Lower leg skin (tissue), 4 donors: ENCODE measurements around the gene TMEM87A. TPM values are rescaled to one million over a fixed set of nuclear protein-coding genes. Genes with fewer than 3 reads are reported as not detected.

ENCODE experiments used
- DNase-seq, 2 donors: peaks; one replicate each; pipeline ENCODE4 v3.0.0-alpha.2; 2019; ENCODE audit warnings: low spot score in 2 of 2
- H3K4me3 ChIP-seq: fragments of 200-600 bp; sonication (generic); 2 replicates; pipeline ENCODE4 v1.5.1; 2017; ENCODE audit warnings: mild to moderate bottlenecking, low read depth; ENCODE audit not compliant: poor library complexity, severe bottlenecking
- POLR2A ChIP-seq, 2 donors: fragments of 450-650 bp; IDR thresholded peaks; one replicate each; pipeline ENCODE4 v1.6.1; 2016 to 2017; ENCODE audit warnings: antibody characterized with exemption in 2 of 2, mild to moderate bottlenecking in 1 of 2, moderate library complexity in 1 of 2
- WGBS, 2 donors: methylation state at CpG; one replicate each; pipeline ENCODE4 v1.1.5; 2018; 5-methylcytosine and 5-hydroxymethylcytosine counted together
- intact Hi-C: fragments of 100-400 bp; cut with DNase I; formaldehyde crosslinking; loops from one replicate; pipeline ENCODE4 v1.15.0; 2023; ENCODE audit warnings: low total_unique reads
- total RNA-seq, 4 donors: library from RNA; depleted of rRNA; stranded (reverse); fragments of >200 nt; gene quantifications; one replicate each; pipeline ENCODE4 v1.1.0, GENCODE V29; 2016
- TF ChIP-seq, protein P1 (sequence below), 3 donors: fragments of 450-650 bp; IDR thresholded peaks; one replicate each; pipeline ENCODE4 v1.5.1; 2016; ENCODE audit warnings: antibody characterized with exemption in 3 of 3, mild to moderate bottlenecking in 3 of 3, moderate library complexity in 2 of 3

Gene TMEM87A
- total RNA-seq, 4 donors from 2014 or later = 86.9 to 110 (median 95.9) TPM

DNA sequence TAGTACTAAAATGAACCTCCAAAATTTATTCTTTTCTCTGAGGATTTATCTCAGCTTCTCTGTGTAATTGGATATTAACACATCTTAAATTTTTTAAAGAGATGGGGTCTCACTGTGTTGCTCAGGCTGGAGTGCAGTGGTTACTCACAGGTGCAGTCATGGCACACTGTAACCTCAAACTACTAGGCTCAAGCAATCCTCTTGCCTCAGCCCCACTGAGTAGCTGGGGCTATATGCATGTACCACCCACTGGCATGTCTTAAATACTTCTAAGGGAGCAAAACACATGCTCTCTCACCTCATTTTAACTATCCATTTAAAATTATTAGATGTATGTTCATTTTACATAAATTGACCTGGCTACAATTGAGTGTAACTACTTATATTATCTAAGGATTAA, 11.3 kb upstream of the TMEM87A start:
- no peak for DNase-seq
- intact Hi-C loops = no loop called here
- TF ChIP-seq POLR2A (IDR thresholded peaks at IDR 0.05) = no peak
- TF ChIP-seq, protein P1, sequence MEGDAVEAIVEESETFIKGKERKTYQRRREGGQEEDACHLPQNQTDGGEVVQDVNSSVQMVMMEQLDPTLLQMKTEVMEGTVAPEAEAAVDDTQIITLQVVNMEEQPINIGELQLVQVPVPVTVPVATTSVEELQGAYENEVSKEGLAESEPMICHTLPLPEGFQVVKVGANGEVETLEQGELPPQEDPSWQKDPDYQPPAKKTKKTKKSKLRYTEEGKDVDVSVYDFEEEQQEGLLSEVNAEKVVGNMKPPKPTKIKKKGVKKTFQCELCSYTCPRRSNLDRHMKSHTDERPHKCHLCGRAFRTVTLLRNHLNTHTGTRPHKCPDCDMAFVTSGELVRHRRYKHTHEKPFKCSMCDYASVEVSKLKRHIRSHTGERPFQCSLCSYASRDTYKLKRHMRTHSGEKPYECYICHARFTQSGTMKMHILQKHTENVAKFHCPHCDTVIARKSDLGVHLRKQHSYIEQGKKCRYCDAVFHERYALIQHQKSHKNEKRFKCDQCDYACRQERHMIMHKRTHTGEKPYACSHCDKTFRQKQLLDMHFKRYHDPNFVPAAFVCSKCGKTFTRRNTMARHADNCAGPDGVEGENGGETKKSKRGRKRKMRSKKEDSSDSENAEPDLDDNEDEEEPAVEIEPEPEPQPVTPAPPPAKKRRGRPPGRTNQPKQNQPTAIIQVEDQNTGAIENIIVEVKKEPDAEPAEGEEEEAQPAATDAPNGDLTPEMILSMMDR (IDR thresholded peaks at IDR 0.05) = no peak
- no peak overlapping the region for H3K4me3 ChIP-seq

DNA sequence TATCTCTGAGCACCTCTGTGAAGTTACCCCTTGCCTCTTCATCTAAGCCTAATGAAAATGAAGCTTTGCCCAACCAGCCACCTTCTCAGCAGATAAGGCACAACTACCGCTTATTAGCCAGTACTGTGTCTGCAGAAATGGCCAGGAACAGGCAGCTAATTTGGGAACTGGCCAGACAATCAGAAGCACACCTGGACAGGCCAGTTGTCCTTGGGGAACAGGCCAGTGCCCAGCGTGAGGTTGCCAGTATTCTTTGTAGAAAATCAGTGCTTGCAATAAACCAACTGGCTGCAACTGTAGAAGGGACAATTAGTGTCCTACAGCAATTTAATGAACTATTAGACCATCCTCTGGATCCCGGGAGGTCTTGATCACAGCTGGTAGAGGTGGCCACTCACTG, 10.4 kb upstream of the TMEM87A start:
- 88 to 96% methylated on average over 3 of the region's 3 CpGs for WGBS, 2 donors
- TF ChIP-seq, protein P1 (IDR thresholded peaks at IDR 0.05) = no peak
- TF ChIP-seq POLR2A (IDR thresholded peaks at IDR 0.05) = no peak
- no peak overlapping the region for H3K4me3 ChIP-seq
- no peak for DNase-seq
- intact Hi-C loops = no loop called here

- TF ChIP-seq, protein P1 (IDR thresholded peaks at IDR 0.05) = no peak
- TF ChIP-seq POLR2A (IDR thresholded peaks at IDR 0.05) = no peak
- intact Hi-C loops = no loop called here
- DNase-seq = no peak
- WGBS, 2 donors = 71 to 72% methylated on average over 5 of the region's 5 CpGs
- H3K4me3 ChIP-seq = no peak overlapping the region
These were observed 9.7 kb upstream of the TMEM87A start for GRCh38 chr15:42282926-42283325.

GRCh38 chr15:42282344-42282743, 9.1 kb upstream of the TMEM87A start:
- intact Hi-C loops = no loop called here
- H3K4me3 ChIP-seq = no peak overlapping the region
- no peak for DNase-seq
- no peak for TF ChIP-seq POLR2A (IDR thresholded peaks at IDR 0.05)
- TF ChIP-seq, protein P1 (IDR thresholded peaks at IDR 0.05) = no peak

DNA sequence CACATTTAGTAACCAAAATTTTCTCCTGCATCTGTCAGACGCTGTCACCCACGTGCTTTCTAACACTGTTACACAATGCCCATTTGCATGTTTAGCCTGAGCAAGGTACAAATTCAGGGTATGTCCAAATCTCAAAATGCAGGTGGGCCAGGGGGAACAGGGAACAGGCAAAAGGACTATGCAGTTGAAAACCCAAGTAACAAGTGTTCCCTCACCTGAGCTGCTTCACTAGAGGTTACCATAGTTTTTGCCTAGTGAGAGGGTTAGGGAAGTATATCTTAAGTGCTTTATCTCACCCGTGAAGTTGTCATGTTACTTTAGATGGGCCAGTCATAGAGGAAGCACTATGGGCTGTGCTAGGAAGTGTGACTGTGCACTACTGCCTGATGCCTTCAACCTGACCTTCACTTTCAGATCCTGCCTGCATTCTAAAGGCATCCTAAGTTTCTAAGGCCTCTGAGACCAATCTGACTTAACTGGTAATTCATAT, 6.0 kb upstream of the TMEM87A start:
- no peak overlapping the region for H3K4me3 ChIP-seq
- intact Hi-C loops = no loop called here
- 59% methylated on average over 3 of the region's 3 CpGs for WGBS, 2 donors
- no peak for TF ChIP-seq POLR2A (IDR thresholded peaks at IDR 0.05)
- TF ChIP-seq, protein P1 (IDR thresholded peaks at IDR 0.05) = no peak
- DNase-seq = no peak

DNA sequence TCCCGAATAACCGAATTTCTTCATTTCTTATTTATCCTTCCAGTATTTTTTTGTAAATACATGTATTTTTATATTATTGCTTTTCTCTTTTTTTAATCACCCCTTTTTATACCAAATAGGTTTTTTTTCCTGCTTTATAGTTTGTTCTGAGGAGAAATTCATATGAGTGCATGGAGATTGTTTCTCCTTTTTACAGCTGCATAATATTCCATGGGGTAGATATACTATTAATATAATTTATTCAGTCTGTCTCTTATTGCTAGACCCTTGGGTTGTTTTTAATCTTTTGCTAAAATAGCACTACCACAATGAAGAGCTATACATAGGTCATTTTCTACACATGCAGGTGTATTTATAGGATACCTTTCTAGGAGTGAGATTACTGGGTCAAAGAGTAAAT, 3.5 kb upstream of the TMEM87A start:
- no peak for DNase-seq
- intact Hi-C loops = no loop called here
- no peak for TF ChIP-seq POLR2A (IDR thresholded peaks at IDR 0.05)
- TF ChIP-seq, protein P1 (IDR thresholded peaks at IDR 0.05) = no peak
- no peak overlapping the region for H3K4me3 ChIP-seq
- WGBS, 2 donors = 98 to 99% methylated on average over 2 of the region's 2 CpGs
